Effector memory CD4-positive, alpha-beta T cell (primary cell): ENCODE measurements around the gene HTR2B.

Experiments used
- DNase-seq, 3 donors: peaks; one replicate each; pipeline ENCODE4 v3.0.0-alpha.2; 2020
- H3K27ac ChIP-seq: 2 replicates; pipeline ENCODE4 v1.7.0; 2013; ENCODE audit warnings: mild to moderate bottlenecking, low read length, moderate library complexity; ENCODE audit not compliant: insufficient read depth, poor library complexity, severe bottlenecking
- H3K27me3 ChIP-seq: replicated peaks from 2 replicates; pipeline ENCODE4 v1.7.0; 2013; ENCODE audit warnings: mild to moderate bottlenecking, low read length; ENCODE audit not compliant: insufficient read depth, control insufficient read depth, poor library complexity, severe bottlenecking
- H3K36me3 ChIP-seq: 2 replicates; pipeline ENCODE4 v1.7.0; 2013; ENCODE audit warnings: mild to moderate bottlenecking, low read length, moderate library complexity; ENCODE audit not compliant: control insufficient read depth, insufficient read depth
- H3K4me1 ChIP-seq: 2 replicates; pipeline ENCODE4 v1.7.0; 2013; ENCODE audit warnings: low read length, mild to moderate bottlenecking; ENCODE audit not compliant: control insufficient read depth, insufficient read depth, poor library complexity, severe bottlenecking
- H3K4me3 ChIP-seq: 2 replicates; pipeline ENCODE4 v1.7.0; 2013; ENCODE audit warnings: low read length, low read depth, mild to moderate bottlenecking; ENCODE audit not compliant: insufficient read depth, poor library complexity, severe bottlenecking
- H3K9me3 ChIP-seq: 2 replicates; pipeline ENCODE4 v1.7.0; 2013; ENCODE audit warnings: mild to moderate bottlenecking, low read length, moderate library complexity; ENCODE audit not compliant: control insufficient read depth
- total RNA-seq, 3 donors: gene quantifications; one replicate each; lab custom pipeline; 2026; lab: John Stamatoyannopoulos, UW

The HTR2B gene
- total RNA-seq, result 0 to 0.52 (median 0) reads per million in 3 donors

DNA sequence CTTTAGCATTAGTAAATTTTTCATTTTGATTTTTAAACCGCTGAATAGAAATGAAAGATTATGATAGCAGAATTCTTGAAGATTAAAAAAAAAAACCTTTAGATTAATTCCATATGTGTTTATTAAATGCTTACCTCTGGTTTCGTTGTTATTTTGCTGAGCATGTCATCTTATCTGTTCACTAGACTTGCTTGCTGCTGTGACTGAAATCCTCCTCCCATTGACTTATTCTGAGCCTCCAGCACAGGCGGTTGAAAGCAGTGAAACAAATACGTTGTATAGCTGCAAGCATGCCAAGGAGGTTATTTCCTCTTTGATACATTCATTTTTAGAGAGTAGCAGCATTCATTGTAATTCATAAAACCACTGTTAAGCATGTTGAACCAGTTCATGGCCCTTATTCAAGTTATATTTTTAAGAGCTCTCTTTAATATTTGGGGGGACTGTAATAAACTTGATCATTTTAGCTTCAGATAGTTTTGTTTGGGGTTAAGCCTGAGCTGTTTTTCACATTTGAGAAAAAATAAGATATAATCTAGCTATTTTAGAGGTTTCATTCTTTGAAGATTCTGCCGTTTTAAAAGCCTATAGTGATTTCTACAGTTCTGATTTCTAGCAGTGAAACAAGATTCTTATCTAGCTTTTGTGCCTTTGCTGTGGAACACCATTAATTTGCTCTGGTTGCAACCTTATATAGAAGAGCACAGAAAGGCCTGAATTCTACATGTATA lies at the start of gene HTR2B:
TSS of gene HTR2B (minus strand) at position 205 of the 731 bp plus-strand sequence. CDS start 1,278 bp downstream, outside the sequence.
- no peaks in the 10 kb centered on the region for H3K27me3 ChIP-seq
- no peak within 1 kb of the TSS for H3K27ac ChIP-seq
- no peaks in the 10 kb centered on the region for H3K4me1 ChIP-seq
- no peaks in the 10 kb centered on the region for H3K36me3 ChIP-seq
- H3K4me3 ChIP-seq, result no peak within 1 kb of the TSS
- DNase-seq, result no peak
- no peaks in the 10 kb centered on the region for H3K9me3 ChIP-seq

DNA sequence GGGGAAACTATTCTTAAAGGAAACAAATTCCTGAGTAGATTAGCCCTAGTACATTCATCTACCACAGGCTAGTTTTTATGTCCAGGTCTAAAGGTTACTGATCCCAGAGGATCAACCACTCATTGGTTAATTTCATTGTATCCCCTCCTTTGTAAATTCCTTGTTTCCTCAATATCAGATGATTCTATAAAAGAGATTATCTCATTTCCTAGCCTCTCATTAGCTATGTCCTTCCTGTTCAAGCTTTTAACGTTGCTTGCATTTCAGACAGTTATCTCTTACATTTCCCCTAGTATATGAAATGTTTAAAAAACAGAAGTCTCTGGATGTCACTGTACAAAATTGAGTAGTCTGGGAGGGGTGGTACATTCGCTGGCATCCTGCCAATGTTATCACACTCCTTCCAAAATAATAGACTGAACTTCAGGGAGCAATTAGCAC lies 49.4 kb upstream of the HTR2B start:
- Histone ChIP-seq H3K4me3 (no peak overlapping the region), H3K9me3 (no peaks in the 10 kb centered on the region), H3K27ac (no peak overlapping the region), H3K36me3 (peaks cover 21% of the 10 kb centered on the region), H3K4me1 (no peaks in the 10 kb centered on the region), H3K27me3 (no peaks in the 10 kb centered on the region)
- DNase-seq, result no peak

DNA sequence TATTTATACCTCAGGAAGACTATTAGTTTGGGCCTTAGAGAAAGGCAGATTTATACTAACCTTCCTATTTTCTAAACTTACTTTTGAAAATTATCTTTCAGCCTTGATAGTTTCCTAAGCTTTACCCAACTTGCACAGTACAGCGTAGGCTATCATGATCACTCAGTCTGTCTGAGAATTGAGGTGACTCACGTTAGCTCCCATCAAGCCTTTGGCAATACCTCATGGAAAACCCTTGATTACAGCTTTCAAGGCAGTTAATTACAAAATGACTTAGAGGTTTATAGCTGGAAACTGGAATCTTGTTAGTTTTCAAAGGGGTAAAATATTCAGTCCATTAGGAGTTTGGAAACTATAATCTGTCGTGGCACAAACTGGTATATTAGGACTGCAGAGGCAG lies 47.2 kb upstream of the HTR2B start:
- Histone ChIP-seq H3K27me3 (no peaks in the 10 kb centered on the region), H3K27ac (no peak overlapping the region), H3K4me3 (no peak overlapping the region), H3K4me1 (no peaks in the 10 kb centered on the region), H3K9me3 (no peaks in the 10 kb centered on the region), H3K36me3 (peaks cover 27% of the 10 kb centered on the region)
- DNase-seq, result no peak

DNA sequence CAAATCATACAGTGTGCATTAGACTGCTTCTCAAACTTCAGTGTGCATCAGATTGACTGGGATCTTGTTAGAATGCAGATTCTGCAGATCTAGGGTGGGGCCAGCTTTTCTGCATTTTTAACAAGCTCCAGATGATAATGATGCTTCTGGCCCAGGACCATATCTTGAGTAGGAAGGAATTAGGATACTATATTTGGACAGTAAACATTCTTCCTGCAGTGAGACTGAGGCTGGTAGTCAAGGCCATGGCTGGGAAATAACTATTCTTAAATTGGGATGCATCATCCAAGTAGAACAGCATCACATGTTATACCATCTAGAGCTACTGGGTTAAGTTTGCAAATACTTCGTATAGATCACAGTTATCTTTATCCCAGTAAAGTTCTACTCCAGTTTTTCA lies 45.2 kb upstream of the HTR2B start:
- Histone ChIP-seq H3K27me3 (no peaks in the 10 kb centered on the region), H3K4me1 (no peaks in the 10 kb centered on the region), H3K9me3 (no peaks in the 10 kb centered on the region), H3K27ac (no peak overlapping the region), H3K4me3 (no peak overlapping the region), H3K36me3 (peaks cover 47% of the 10 kb centered on the region)
- no peak for DNase-seq

DNA sequence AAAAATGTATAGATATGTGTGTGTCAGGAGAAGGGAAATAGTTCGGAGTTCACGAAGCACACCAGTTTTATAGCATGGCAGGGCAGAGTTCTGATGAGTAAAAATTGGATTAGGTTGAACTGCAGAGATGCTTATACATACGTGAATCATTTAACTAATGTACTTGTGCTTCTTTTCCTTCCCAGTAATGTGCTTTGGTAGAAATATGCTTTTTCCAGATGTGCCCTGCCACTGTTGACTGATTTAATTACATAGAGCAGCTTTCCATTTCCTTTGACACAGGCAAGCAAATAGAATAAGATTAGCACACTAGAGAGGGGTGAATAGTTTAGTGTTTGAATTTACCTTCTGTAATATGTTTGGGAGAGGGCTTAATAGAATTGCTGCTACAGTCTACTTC lies 44.6 kb upstream of the HTR2B start:
- no peak for DNase-seq
- Histone ChIP-seq H3K27ac (no peak overlapping the region), H3K4me3 (no peak overlapping the region), H3K4me1 (no peaks in the 10 kb centered on the region), H3K36me3 (peaks cover 50% of the 10 kb centered on the region), H3K27me3 (no peaks in the 10 kb centered on the region), H3K9me3 (no peaks in the 10 kb centered on the region)

DNA sequence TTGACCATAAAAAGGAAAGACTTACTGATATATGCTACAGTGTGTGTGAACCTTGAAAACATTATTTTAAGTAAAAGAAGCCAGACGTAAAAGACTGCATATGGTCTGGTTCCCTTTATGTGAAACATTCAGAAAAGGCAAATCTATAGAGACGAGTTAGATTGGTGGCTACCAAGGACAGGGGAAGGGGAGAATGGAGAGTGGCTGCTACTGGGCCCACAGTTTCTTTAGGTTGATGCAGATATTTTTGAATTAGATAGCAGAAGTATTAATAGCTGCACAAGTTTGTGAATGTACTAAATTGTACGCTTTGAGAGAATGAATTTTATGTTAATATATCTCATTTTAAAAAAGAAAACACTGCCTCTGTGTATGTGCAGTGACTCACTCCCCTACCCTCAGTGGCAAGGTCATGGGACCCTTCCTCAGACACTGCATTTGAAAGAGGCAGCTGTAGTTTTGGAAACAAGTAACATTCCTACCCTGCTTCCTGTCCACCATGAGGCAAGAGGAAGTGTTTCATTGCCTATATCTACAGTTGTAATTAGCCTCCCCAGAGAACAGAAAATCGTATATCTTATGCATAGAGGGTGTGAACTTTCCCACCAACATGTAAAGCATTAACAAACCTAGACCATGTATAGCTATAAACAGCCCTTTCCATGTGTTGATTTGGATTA lies 43.8 kb upstream of the HTR2B start:
- DNase-seq, result no peak
- peaks cover 51% of the 10 kb centered on the region for H3K36me3 ChIP-seq
- H3K27me3 ChIP-seq, result no peaks in the 10 kb centered on the region
- H3K4me1 ChIP-seq, result no peaks in the 10 kb centered on the region
- H3K9me3 ChIP-seq, result no peaks in the 10 kb centered on the region
- H3K27ac ChIP-seq, result no peak overlapping the region
- no peak overlapping the region for H3K4me3 ChIP-seq

DNA sequence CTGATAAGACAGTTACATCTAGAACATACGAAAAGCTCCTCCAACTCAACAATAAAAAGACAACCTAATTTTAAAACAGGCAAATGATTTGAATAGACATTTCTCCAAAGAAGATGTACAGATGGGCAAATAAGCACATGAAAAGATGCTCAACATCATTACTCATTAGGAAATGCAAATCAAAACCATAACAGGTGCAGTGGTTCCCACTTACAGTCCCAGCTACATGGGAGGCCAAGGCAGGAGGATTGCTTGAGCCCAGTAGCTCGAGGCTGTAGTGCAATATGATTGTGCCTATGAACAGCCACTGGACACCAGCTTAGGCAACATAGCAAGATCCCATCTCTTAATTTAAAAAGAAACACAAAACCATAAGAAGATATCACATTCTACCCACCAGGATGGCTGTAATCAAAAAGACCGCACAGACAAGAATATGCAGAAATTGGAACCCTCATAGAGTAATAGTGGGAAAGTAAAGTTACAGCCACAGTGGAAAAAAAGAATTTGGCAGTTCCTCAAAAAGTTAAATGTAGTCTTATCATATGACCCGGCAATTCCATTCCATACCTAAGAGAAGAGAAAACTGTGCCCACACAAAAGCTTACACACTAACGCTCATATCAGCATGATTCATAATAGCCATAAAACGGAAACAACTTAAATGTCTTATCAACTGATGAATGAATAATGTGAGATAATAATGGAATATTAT lies 43.1 kb upstream of the HTR2B start:
- Histone ChIP-seq H3K4me3 (no peak overlapping the region), H3K9me3 (no peaks in the 10 kb centered on the region), H3K27ac (no peak overlapping the region), H3K4me1 (no peaks in the 10 kb centered on the region), H3K36me3 (peaks cover 55% of the 10 kb centered on the region), H3K27me3 (no peaks in the 10 kb centered on the region)
- no peak for DNase-seq

DNA sequence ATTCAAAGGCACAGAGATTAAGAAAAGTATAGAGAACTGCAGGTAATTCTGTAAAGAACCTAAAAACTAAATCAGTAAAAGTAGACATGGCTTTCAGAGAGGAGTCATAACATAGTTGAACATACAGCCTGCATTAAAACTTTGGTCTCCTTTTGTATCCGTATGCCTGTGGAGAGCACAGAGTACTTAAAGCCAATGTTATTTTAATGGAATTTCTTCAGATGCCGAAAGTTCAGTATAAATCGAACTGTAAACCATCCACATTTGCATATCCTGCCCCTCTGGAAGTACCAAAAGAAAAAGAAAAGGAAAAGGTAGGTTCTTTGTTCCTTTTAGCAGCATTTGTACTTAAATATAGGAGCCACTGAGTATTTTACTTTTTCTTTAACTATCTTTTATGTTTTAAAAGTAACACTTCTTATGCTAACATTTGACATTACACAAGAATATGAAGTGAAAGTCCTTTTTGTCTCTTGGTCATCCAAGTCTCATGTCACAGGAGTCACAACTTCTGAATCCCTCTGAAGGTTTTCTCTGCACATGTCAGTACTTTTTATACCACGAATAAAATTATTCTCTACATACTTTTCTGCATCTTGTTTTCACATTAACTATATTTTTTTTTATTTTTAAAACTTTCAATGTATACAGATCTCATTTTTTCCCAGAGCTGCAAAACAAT lies 38.7 kb upstream of the HTR2B start:
- DNase-seq, result no peak
- Histone ChIP-seq H3K4me3 (no peak overlapping the region), H3K27me3 (no peaks in the 10 kb centered on the region), H3K4me1 (peaks cover 3% of the 10 kb centered on the region), H3K9me3 (no peaks in the 10 kb centered on the region), H3K27ac (no peak overlapping the region), H3K36me3 (peaks cover 35% of the 10 kb centered on the region)

DNA sequence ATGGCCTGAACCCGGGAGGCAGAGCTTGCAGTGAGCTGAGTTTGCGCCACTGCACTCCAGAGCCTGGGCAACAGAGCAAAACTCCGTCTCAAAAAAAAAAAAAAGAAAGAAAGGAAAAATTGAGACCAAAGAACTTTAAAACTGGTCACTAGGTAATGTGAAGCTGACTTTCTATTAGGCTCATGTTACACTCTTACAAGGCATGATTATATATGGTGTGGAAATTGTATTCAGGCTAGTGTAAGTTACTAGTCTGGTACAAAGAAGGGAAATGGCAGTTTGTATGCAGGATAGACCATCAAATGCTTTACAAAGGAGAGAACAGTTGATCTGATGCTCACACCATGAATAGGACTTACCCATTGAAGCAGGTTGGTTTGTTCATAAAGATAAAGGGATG lies 38.2 kb upstream of the HTR2B start:
- Histone ChIP-seq H3K4me3 (no peak overlapping the region), H3K27me3 (no peaks in the 10 kb centered on the region), H3K36me3 (peaks cover 35% of the 10 kb centered on the region), H3K27ac (no peak overlapping the region), H3K9me3 (no peaks in the 10 kb centered on the region), H3K4me1 (peaks cover 3% of the 10 kb centered on the region)
- no peak for DNase-seq
